IPS-18c (cell line): ENCODE results near the gene CDC45.

ENCODE experiments used
- H3K4me3 ChIP-seq: 2 replicates; pipeline ENCODE4 v1.7.0; 2013; ENCODE audit warnings: low read depth, mild to moderate bottlenecking, low read length, moderate library complexity; ENCODE audit not compliant: insufficient read depth
- H3K9me3 ChIP-seq: one replicate; pipeline ENCODE4 v1.6.1; 2013; ENCODE audit warnings: mild to moderate bottlenecking, low read length, moderate library complexity; ENCODE audit not compliant: control insufficient read depth, insufficient read depth

CDC45 gene

GRCh38 chr22:19501897-19502447 is 22.3 kb downstream of the CDC45 start:
- Histone ChIP-seq H3K9me3 (no peaks in the 10 kb centered on the region), H3K4me3 (no peak overlapping the region)

GRCh38 chr22:19503367-19503766 is 23.6 kb downstream of the CDC45 start:
- Histone ChIP-seq H3K4me3 (no peak overlapping the region), H3K9me3 (no peaks in the 10 kb centered on the region)

- Histone ChIP-seq H3K9me3 (no peaks in the 10 kb centered on the region), H3K4me3 (no peak overlapping the region)
These were observed 24.1 kb downstream of the CDC45 start for GRCh38 chr22:19503869-19504268.

GRCh38 chr22:19504900-19505734 is 25.4 kb downstream of the CDC45 start:
- no peaks in the 10 kb centered on the region for H3K9me3 ChIP-seq
- H3K4me3 ChIP-seq = no peak overlapping the region

DNA sequence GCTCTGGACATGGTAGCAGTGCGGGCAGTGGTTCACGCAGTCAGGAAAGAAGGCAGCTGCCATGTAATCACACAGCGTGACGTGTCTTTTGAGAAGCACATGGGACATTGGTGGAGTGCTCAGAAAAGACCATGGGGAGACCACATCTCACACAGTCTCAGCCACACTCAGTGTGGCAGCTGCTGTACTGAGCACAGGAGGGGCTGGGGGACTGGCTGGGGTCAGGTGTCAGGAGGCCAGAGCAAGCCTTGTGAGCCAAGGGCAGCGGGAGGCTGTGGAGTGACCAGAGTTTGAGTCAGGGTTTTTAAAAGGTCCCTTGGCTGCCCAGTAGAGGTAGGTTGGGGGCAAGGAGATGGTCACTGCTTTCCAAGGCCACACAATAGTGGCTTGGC is 26.0 kb downstream of the CDC45 start:
- Histone ChIP-seq H3K9me3 (no peaks in the 10 kb centered on the region), H3K4me3 (no peak overlapping the region)

DNA sequence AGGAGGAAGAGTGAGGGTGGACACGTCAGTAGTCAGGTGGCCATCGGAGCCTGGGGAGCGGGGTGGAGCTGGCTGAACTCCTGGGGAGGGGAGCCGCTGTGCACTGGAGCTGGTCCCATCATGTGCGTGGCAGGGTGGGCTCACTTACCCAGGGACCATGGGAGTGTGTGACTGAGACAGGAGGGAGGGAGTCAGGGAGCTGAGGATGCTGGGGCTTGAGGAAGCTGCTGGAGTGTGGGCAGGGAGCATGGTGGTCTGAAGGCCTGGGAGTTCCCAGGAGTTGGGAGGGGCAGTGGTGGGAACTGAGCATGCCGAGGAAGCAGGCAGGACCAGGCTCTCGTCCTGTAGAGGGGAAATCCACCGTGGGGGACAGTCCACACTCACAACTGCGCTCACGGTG is 26.5 kb downstream of the CDC45 start:
- H3K9me3 ChIP-seq = no peaks in the 10 kb centered on the region
- no peak overlapping the region for H3K4me3 ChIP-seq

DNA sequence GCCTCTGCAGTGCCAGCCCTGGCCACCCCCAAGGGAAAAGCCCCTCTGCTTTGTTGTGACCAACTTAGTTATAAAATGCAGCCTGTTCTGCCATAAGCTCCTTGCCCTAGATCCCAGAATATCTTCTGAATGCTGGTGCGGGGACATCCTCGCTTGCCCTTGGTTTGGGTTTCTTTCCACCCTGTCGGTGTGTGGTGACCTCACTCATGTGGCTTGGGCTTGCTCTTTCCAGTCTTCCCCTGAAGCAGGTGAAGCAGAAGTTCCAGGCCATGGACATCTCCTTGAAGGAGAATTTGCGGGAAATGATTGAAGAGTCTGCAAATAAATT is 27.8 kb downstream of the CDC45 start:
- no peak overlapping the region for H3K4me3 ChIP-seq

DNA sequence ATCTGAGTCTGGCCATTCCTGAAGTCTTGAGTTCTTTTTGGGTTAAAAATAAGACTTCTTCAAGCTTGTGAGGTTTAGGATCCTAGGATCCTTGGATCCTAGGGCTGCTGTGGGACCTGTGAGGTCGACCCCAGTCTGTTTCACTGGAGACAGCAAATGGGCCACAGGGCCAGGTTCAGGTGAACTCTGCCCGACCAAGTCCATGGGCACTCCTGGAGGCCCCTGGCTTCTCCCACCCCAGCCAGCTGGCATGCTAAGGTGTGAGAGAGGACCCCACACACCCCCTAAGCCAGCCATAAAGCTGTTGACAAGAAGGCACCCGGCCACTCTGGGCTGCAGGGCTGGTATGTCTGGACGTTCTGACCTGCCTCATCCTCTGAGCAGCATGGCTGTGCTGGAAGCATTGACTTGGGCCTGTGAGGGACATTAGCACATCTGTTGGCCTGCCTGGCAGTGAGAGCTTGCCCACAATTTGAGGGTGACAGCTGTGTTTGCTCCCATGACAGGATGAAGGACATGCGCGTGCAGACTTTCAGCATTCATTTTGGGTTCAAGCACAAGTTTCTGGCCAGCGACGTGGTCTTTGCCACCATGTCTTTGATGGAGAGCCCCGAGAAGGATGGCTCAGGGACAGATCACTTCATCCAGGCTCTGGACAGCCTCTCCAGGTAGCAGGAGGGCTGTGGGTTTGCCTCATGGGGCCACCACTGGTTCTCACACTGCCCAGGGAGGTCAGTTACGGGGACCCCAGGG is 28.5 kb downstream of the CDC45 start:
- no peak overlapping the region for H3K4me3 ChIP-seq
- H3K9me3 ChIP-seq = no peaks in the 10 kb centered on the region

More for the DNA sequence above, 27.8 kb downstream of the CDC45 start:
- no peaks in the 10 kb centered on the region for H3K9me3 ChIP-seq

DNA sequence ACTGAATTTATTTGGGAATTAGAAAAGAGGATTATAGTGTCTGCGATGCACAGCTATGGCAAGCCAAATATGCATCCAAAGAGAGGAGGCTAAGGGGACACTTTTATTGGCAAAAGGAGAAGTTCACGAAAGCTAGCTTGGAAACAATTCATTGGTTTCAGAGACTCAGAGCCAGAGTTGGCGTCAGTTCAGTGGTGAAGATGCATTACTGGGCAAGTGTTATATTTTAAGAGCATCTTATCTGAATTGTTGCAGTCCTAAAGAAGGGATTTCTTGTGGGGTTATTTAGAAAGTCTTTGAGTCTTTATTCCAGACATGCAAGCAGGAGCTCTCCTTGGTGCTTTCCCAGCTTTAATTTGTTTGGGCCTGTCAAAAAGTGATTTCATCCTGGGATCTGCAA is 29.5 kb downstream of the CDC45 start:
- H3K9me3 ChIP-seq = no peaks in the 10 kb centered on the region
- H3K4me3 ChIP-seq = no peak overlapping the region

- Histone ChIP-seq H3K9me3 (no peaks in the 10 kb centered on the region), H3K4me3 (no peak overlapping the region)
These were observed 30.2 kb downstream of the CDC45 start for GRCh38 chr22:19509923-19510322.

GRCh38 chr22:19510919-19511341 is 31.2 kb downstream of the CDC45 start:
- no peaks in the 10 kb centered on the region for H3K9me3 ChIP-seq
- H3K4me3 ChIP-seq = no peak overlapping the region

GRCh38 chr22:19513823-19514222 is 34.1 kb downstream of the CDC45 start:
- no peak overlapping the region for H3K4me3 ChIP-seq

GRCh38 chr22:19514831-19515565 is 35.3 kb downstream of the CDC45 start:
- Histone ChIP-seq H3K9me3 (no peaks in the 10 kb centered on the region), H3K4me3 (no peak overlapping the region)

More at GRCh38 chr22:19513823-19514222, 34.1 kb downstream of the CDC45 start:
- no peaks in the 10 kb centered on the region for H3K9me3 ChIP-seq

DNA sequence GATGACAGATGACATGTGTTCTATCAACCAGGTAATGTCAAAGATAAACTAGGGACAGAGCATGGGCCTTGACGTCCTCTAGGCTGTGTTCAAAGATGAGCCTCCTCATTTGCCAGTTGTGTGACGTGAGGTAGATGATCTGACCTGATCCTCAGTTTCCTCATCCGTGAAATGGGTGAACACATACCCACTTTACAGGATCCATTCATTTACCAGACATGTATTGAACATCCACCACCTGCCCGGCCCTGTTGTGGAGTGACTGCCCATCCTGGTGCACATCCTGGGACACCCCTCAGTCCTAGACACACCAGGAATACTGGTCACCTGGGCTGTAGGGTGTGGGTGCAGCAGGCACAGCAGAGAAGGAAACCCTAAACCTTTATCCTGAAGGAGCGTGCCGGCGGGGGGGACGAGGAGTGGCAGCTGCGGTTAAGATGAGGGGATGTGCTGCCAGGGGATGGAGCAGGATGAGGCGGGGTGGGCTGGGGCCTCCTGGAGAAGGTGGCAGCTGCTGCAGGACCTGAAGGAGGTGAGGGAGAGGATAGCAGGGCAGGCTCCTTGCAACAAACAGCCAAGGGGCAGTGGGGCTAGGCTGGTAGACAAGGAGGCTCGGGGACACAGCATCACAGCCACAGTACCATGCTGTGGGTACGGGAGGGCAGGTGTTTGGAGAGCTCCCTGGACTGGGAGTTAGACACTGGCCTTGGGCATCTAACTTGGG is 36.1 kb downstream of the CDC45 start:
- no peaks in the 10 kb centered on the region for H3K9me3 ChIP-seq
- no peak overlapping the region for H3K4me3 ChIP-seq

DNA sequence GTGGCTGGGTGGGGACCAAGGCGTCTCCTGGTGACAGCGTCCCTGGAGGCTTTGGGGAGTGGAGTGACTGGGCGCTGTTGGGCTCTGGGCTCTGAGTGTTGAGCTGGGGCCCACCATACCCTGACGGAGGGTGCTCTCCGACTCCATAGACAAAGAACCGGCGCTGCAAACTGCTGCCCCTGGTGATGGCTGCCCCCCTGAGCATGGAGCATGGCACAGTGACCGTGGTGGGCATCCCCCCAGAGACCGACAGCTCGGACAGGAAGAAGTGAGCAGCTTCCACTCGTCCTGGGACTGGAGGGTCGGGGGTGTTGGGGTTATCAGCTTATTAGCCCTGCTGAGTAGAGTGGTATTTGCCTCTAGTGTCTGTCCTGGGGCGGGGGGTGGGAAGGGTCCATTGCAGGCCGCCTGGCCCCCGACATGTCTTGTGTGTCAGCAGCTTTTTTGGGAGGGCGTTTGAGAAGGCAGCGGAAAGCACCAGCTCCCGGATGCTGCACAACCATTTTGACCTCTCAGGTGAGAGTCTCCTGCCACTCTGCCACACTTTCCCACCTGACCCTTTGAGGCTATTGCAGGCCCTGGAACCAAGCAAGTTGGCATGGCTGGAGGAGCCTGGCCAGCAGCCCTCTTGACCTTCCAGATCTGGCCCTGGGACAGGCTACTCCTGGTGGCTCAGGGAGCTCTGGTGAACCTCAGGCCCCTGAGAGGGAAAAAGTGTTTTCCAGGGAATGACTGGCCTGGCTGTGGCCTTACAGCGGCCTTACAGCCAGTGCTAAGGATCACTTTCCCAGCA is 36.9 kb downstream of the CDC45 start:
- H3K9me3 ChIP-seq = no peaks in the 10 kb centered on the region
- no peak overlapping the region for H3K4me3 ChIP-seq

GRCh38 chr22:19517171-19517500 is 37.4 kb downstream of the CDC45 start:
- H3K9me3 ChIP-seq = no peaks in the 10 kb centered on the region
- H3K4me3 ChIP-seq = no peak overlapping the region
